ENCODE results near the gene FGFRL1. TPM values are rescaled to one million over a fixed set of nuclear protein-coding genes. Genes with fewer than 3 reads are reported as not detected.

Gene FGFRL1
- polyA plus RNA-seq, 1 donor (not counting 4 experiments of a cell fraction or from before 2014, with no cell fraction given): 2.8 TPM

DNA sequence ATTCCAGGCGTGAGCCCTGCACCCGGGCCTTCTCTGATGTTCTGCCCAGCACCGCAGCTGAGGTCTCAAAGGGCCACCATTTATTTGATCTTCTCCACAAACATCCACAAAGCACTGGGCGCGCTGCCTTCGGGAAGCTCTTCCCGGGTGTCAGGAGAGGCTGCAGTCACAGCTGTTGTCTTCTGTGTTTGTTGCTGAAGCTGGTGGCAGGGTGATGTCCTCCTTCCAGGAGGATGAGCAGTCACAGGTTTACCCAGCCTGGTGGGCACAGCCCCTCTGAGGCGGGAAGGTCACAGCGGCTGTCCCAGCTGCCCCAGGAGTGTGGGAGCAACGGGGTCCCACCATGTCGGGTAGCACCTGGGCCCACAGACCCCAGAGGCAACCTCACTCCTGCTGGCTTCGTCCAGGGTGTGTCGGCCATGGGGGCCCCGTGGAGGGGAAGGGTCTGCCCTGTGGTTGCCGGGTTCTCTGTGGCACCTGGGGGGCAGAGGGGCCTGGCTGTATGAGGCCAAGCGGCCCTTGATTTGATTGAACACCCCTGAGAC is 27.6 kb downstream of the FGFRL1 start:
- FAIRE-seq (no peak), DNase-seq (ENCODE audit: low read depth, low spot score) (no peak)
- Histone ChIP-seq H3K4me1 (ENCODE audit: control insufficient read depth, extremely low read depth, insufficient read depth, low read length) (peaks cover 30% of the 10 kb centered on the region), H3K9ac (ENCODE audit: control insufficient read depth, extremely low read depth, insufficient read depth, low read length) (no peak overlapping the region), H2AFZ (ENCODE audit: control insufficient read depth, low read length) (no peak overlapping the region), H3K27ac (ENCODE audit: control insufficient read depth, insufficient read depth, low read length) (no peak overlapping the region), H3K36me3 (ENCODE audit: control insufficient read depth in 2 of 2, extremely low read depth in 1 of 2, insufficient read depth in 2 of 2, low read length in 2 of 2) (no peaks in the 10 kb centered on the region), H3K9me1 (ENCODE audit: control insufficient read depth, extremely low read depth, insufficient read depth, low read length) (no peaks in the 10 kb centered on the region), H4K20me1 (ENCODE audit: control insufficient read depth, extremely low read depth, insufficient read depth, low read length) (no peaks in the 10 kb centered on the region), H3K27me3 (ENCODE audit: control insufficient read depth, extremely low read depth, insufficient read depth, low read length) (peaks cover 7% of the 10 kb centered on the region), H3K79me2 (ENCODE audit: control insufficient read depth, insufficient read depth, low read length) (no peaks in the 10 kb centered on the region), H3K9me3 (ENCODE audit: control insufficient read depth, low read depth, low read length) (no peaks in the 10 kb centered on the region), H3K4me3 (ENCODE audit: control insufficient read depth in 2 of 3, extremely low read depth in 1 of 3, insufficient read depth in 2 of 3, low read depth in 1 of 3, low read length in 3 of 3) (no peak overlapping the region), H3K4me2 (ENCODE audit: control insufficient read depth, extremely low read depth, insufficient read depth, low read depth, low read length) (no peak overlapping the region)
- TF ChIP-seq, protein P1, sequence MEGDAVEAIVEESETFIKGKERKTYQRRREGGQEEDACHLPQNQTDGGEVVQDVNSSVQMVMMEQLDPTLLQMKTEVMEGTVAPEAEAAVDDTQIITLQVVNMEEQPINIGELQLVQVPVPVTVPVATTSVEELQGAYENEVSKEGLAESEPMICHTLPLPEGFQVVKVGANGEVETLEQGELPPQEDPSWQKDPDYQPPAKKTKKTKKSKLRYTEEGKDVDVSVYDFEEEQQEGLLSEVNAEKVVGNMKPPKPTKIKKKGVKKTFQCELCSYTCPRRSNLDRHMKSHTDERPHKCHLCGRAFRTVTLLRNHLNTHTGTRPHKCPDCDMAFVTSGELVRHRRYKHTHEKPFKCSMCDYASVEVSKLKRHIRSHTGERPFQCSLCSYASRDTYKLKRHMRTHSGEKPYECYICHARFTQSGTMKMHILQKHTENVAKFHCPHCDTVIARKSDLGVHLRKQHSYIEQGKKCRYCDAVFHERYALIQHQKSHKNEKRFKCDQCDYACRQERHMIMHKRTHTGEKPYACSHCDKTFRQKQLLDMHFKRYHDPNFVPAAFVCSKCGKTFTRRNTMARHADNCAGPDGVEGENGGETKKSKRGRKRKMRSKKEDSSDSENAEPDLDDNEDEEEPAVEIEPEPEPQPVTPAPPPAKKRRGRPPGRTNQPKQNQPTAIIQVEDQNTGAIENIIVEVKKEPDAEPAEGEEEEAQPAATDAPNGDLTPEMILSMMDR (optimal IDR thresholded peaks at IDR 0.05 in 1 of 3, IDR thresholded peaks at IDR 0.05 in 1 of 3, conservative IDR thresholded peaks at IDR 0.05 in 1 of 3; ENCODE audit: extremely low read depth in 1 of 3, insufficient read depth in 2 of 3, low read length in 3 of 3): no peak
- TF ChIP-seq EZH2 (IDR thresholded peaks at IDR 0.05; ENCODE audit: low read length): no peak
- dilution Hi-C loops (cut with MboI; ENCODE audit: extremely low pct_ligation_motif_present, low sequenced_read_pairs): no loop called here

DNA sequence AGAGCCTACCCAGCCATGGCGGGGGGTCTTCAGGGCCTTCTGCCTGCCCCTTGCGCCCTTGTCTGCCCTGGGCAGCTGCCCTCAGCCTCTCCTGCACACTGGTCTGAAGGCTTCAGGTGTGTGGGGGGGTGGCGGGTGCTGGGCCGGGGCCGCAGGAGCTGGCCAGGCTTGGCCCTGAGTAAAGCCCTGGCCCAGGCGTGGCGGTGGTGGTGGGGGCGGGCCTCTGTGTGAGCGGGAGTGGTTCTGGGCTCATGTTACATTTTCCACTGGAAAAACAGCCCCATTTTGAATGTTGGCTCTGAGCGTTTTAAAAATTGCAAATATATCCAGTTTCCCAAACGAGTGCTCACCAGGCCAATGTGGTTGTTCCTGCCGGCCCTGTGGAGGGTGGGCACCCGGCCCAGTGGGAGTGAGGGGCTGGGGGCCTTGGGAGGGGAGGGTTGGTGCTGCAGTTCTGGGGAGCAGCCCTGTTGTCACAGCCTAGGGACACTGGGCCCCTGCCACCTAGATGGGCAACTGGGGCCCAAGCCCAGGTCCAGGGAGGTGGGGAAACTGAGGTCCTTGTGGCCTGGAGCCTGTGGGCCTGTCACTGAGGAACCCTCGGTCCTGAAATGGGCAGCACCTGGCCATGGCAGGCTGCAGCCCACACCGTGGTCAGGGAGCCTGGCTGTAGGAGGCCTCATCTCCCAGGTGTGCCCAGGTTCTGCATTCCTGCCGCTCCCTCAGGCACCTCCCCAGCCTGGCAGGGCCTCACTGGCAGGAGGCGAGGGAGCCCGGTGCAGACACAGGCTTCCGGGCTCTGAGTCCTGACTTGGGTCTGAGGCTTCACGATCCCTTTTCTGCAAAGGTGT is 28.3 kb downstream of the FGFRL1 start:
- Histone ChIP-seq H2AFZ (ENCODE audit: control insufficient read depth, low read length) (peak overlapping the region; percentile 28), H4K20me1 (ENCODE audit: control insufficient read depth, extremely low read depth, insufficient read depth, low read length) (no peaks in the 10 kb centered on the region), H3K9ac (ENCODE audit: control insufficient read depth, extremely low read depth, insufficient read depth, low read length) (no peak overlapping the region), H3K27ac (ENCODE audit: control insufficient read depth, insufficient read depth, low read length) (no peak overlapping the region), H3K9me1 (ENCODE audit: control insufficient read depth, extremely low read depth, insufficient read depth, low read length) (no peaks in the 10 kb centered on the region), H3K4me3 (ENCODE audit: control insufficient read depth in 2 of 3, extremely low read depth in 1 of 3, insufficient read depth in 2 of 3, low read depth in 1 of 3, low read length in 3 of 3) (no peak overlapping the region), H3K4me1 (ENCODE audit: control insufficient read depth, extremely low read depth, insufficient read depth, low read length) (peaks cover 32% of the 10 kb centered on the region), H3K79me2 (ENCODE audit: control insufficient read depth, insufficient read depth, low read length) (no peaks in the 10 kb centered on the region), H3K4me2 (ENCODE audit: control insufficient read depth, extremely low read depth, insufficient read depth, low read depth, low read length) (no peak overlapping the region), H3K36me3 (ENCODE audit: control insufficient read depth in 2 of 2, extremely low read depth in 1 of 2, insufficient read depth in 2 of 2, low read length in 2 of 2) (no peaks in the 10 kb centered on the region), H3K9me3 (ENCODE audit: control insufficient read depth, low read depth, low read length) (no peaks in the 10 kb centered on the region), H3K27me3 (ENCODE audit: control insufficient read depth, extremely low read depth, insufficient read depth, low read length) (peaks cover 8% of the 10 kb centered on the region)
- FAIRE-seq (no peak), DNase-seq (ENCODE audit: low read depth, low spot score) (no peak)
- TF ChIP-seq, protein P1 (optimal IDR thresholded peaks at IDR 0.05 in 1 of 3, IDR thresholded peaks at IDR 0.05 in 1 of 3, conservative IDR thresholded peaks at IDR 0.05 in 1 of 3; ENCODE audit: extremely low read depth in 1 of 3, insufficient read depth in 2 of 3, low read length in 3 of 3): no peak
- no peak for TF ChIP-seq EZH2 (IDR thresholded peaks at IDR 0.05; ENCODE audit: low read length)
- dilution Hi-C loops (cut with MboI; ENCODE audit: extremely low pct_ligation_motif_present, low sequenced_read_pairs): no loop called here

Data from keratinocyte (primary cell).